HepG2 (cell line): ENCODE measurements around the gene LRP5. TPM values are rescaled to one million over a fixed set of nuclear protein-coding genes. Genes with fewer than 3 reads are reported as not detected.

Source experiments
- ATAC-seq: fragments of 200-7000 bp; cut with Tn5 transposase; 3 replicates; pipeline ENCODE4 v1.9.1; 2020; ENCODE audit warnings: mild to moderate bottlenecking, moderate library complexity
- BruUV-seq: library from RNA; stranded (reverse); fragments of 400-500 nt; replicated peaks from 2 replicates; lab custom pipeline; 2021; lab: Mats Ljungman, UMichigan
- CTCF ChIA-PET: fragments of 300-600 bp; formaldehyde crosslinking; extraction: SDS; loops from one replicate; lab custom pipeline; 2021; ENCODE audit warnings: low total read pairs, inconsistent platforms, low intra/inter-chr PET ratio; lab: Yijun Ruan, JAX
- POLR2A ChIA-PET: fragments of 350-600 bp; sonication (Branson Sonifier 250); formaldehyde crosslinking; loops from one replicate; lab custom pipeline; 2020; ENCODE audit warnings: antibody characterized with exemption, inconsistent platforms; lab: Yijun Ruan, JAX
- DNase-seq: peaks from one replicate; pipeline ENCODE4 v3.0.0-alpha.2; 2015; ENCODE audit warnings: low spot score
- FAIRE-seq: peaks from 3 replicates; lab custom pipeline; 2011; peaks lifted over from hg19 to GRCh38; lab: Jason Lieb, UNC
- H2AFZ ChIP-seq: one replicate; pipeline ENCODE4 v1.6.1; 2011; ENCODE audit warnings: low read length, inconsistent platforms
- H3K27ac ChIP-seq: fragments of 300-600 bp; 3 replicates; pipeline ENCODE4 v1.8.0; 2011; ENCODE audit warnings: mixed run types, mild to moderate bottlenecking, mixed read lengths, low read length, inconsistent platforms; ENCODE audit not compliant: insufficient read depth; ENCODE audit errors: extremely low read length
- H3K27me3 ChIP-seq, 2 experiments: fragments of 200-600 bp in 1 of 2; 2 replicates in 1 of 2; 3 replicates in 1 of 2; pipeline versions ENCODE4 v1.6.0 to v1.8.0; 2011; ENCODE audit warnings: low read length in 2 of 2, mild to moderate bottlenecking in 2 of 2, moderate library complexity in 2 of 2, inconsistent platforms in 1 of 2; ENCODE audit not compliant: insufficient read depth in 2 of 2, control insufficient read depth in 1 of 2
- H3K36me3 ChIP-seq, 2 experiments: fragments of 200-600 bp in 1 of 2; replicated peaks in 1 of 2; 2 replicates in 1 of 2; 3 replicates in 1 of 2; pipeline versions ENCODE4 v1.5.1 to v1.8.0; 2011; ENCODE audit warnings: low read length in 2 of 2, inconsistent platforms in 1 of 2; ENCODE audit not compliant: insufficient read depth in 2 of 2, control insufficient read depth in 1 of 2
- H3K4me1 ChIP-seq: 2 replicates; pipeline ENCODE4 v1.5.1; 2012; ENCODE audit warnings: low read length, inconsistent platforms; ENCODE audit not compliant: insufficient read depth
- H3K4me2 ChIP-seq: 2 replicates; pipeline ENCODE4 v1.6.0; 2011; ENCODE audit warnings: low read depth, low read length, inconsistent platforms
- H3K4me3 ChIP-seq, 3 experiments: fragments of 200-600 bp in 1 of 3; sonication (generic), shearing (Covaris generic) in 1 of 3; replicated peaks in 1 of 3; 2 replicates each; pipeline ENCODE4 v1.5.1; 2011 to 2016; ENCODE audit warnings: low read length in 3 of 3, inconsistent platforms in 2 of 3, low read depth in 2 of 3, mild to moderate bottlenecking in 2 of 3, control low read depth in 1 of 3, mixed read lengths in 1 of 3; ENCODE audit not compliant: insufficient read depth in 1 of 3
- H3K79me2 ChIP-seq: one replicate; pipeline ENCODE4 v1.6.1; 2011; ENCODE audit warnings: low read length, inconsistent platforms; ENCODE audit not compliant: insufficient read depth
- H3K9ac ChIP-seq: 2 replicates; pipeline ENCODE4 v1.6.0; 2011; ENCODE audit warnings: mild to moderate bottlenecking, low read depth, low read length, inconsistent platforms; ENCODE audit not compliant: insufficient read depth
- H3K9me3 ChIP-seq: 2 replicates; pipeline ENCODE4 v1.5.1; 2012; ENCODE audit warnings: mild to moderate bottlenecking, low read length
- H4K20me1 ChIP-seq: 2 replicates; pipeline ENCODE4 v1.6.0; 2011; ENCODE audit warnings: inconsistent platforms, mild to moderate bottlenecking, low read length, moderate library complexity; ENCODE audit not compliant: insufficient read depth
- BRD4 ChIP-seq: sonication (generic); formaldehyde crosslinking; IDR thresholded peaks from 2 replicates; pipeline ENCODE4 v1.4.0; 2020; ENCODE audit warnings: missing genetic modification reagents
- MIER2 ChIP-seq: IDR thresholded peaks from 2 replicates; pipeline ENCODE4 v1.6.1; 2016; ENCODE audit warnings: missing biosample characterization, missing genetic modification reagents
- NCOA2 ChIP-seq: sonication (generic); formaldehyde crosslinking; IDR thresholded peaks from 2 replicates; pipeline ENCODE4 v1.8.0; 2022; ENCODE audit warnings: inconsistent platforms
- RBM22 ChIP-seq: fragments of 200-400 bp; formaldehyde crosslinking; optimal IDR thresholded peaks from 2 replicates; pipeline ENCODE3; 2017; ENCODE audit warnings: mild to moderate bottlenecking, low read length, moderate library complexity
- SALL1 ChIP-seq: sonication (generic); formaldehyde crosslinking; IDR thresholded peaks from 2 replicates; pipeline ENCODE4 v1.8.0; 2022; ENCODE audit warnings: mild to moderate bottlenecking, missing genetic modification reagents
- TBX3 ChIP-seq: fragments of 450-650 bp; IDR thresholded peaks from 2 replicates; pipeline ENCODE4 v1.6.1; 2017; ENCODE audit warnings: antibody characterized with exemption, mild to moderate bottlenecking, inconsistent platforms, borderline replicate concordance
- THAP11 ChIP-seq: IDR thresholded peaks from 2 replicates; pipeline ENCODE4 v1.6.1; 2016; ENCODE audit warnings: missing biosample characterization, missing genetic modification reagents
- ZBTB1 ChIP-seq: sonication (generic); formaldehyde crosslinking; IDR thresholded peaks from 2 replicates; pipeline ENCODE4 v1.4.0; 2020; ENCODE audit warnings: missing genetic modification reagents, borderline replicate concordance
- ZNF569 ChIP-seq: sonication (generic); formaldehyde crosslinking; IDR thresholded peaks from 2 replicates; pipeline ENCODE4 v1.5.0; 2020; ENCODE audit warnings: mild to moderate bottlenecking, missing genetic modification reagents, moderate library complexity, borderline replicate concordance
- ZNF598 ChIP-seq: sonication (generic); formaldehyde crosslinking; IDR thresholded peaks from 2 replicates; pipeline ENCODE4 v1.5.1; 2020; ENCODE audit warnings: mild to moderate bottlenecking, missing genetic modification reagents, borderline replicate concordance
- ZNF776 ChIP-seq: sonication (generic); formaldehyde crosslinking; IDR thresholded peaks from 2 replicates; pipeline ENCODE4 v1.4.0; 2020; ENCODE audit warnings: mild to moderate bottlenecking, missing genetic modification reagents
- WGBS: methylation state at CpG from one replicate; pipeline ENCODE4 v1.1.6; 2017; ENCODE audit warnings: low lambda C conversion rate; 5-methylcytosine and 5-hydroxymethylcytosine counted together
- in situ Hi-C: cut with HindIII; loops from 2 replicates; pipeline ENCODE4 v1.10.0; 2017; ENCODE audit warnings: low pct_unique_long_range_greater_than_20kb; ENCODE audit not compliant: extremely low pct_ligation_motif_present
- intact Hi-C: fragments of 100-400 bp; cut with micrococcal nuclease; formaldehyde crosslinking; loops from one replicate; pipeline ENCODE4 v1.10.0; 2022; ENCODE audit not compliant: unreplicated experiment
- polyA plus RNA-seq, 8 experiments: library from polyadenylated mRNA; depleted of rRNA in 3 of 8; stranded (reverse) in 7 of 8; unstranded in 1 of 8; fragments of >200 nt; fragmentation: Illumina TruSeq in 4 of 8; extraction: Trizol in 4 of 8; gene quantifications; 2 replicates each; pipeline versions ENCODE4 v1.2.1 to v1.2.3, GENCODE V29; 2011 to 2016; ENCODE audit warnings: low read depth in 4 of 8, missing spikeins in 1 of 8, mixed read lengths in 1 of 8; ENCODE audit not compliant: insufficient read depth in 1 of 8
- total RNA-seq, 5 experiments: library from RNA; depleted of rRNA; stranded (reverse); fragments of >200 nt; fragmentation: Illumina TruSeq; extraction: Trizol; gene quantifications; 2 replicates each; pipeline ENCODE4 v1.2.3, GENCODE V29; 2016; ENCODE audit warnings: low read depth in 1 of 5
- TF ChIP-seq, protein P1 (sequence below): sonication (generic); formaldehyde crosslinking; IDR thresholded peaks from 2 replicates; pipeline ENCODE4 v1.5.0; 2020; ENCODE audit warnings: missing genetic modification reagents

Gene LRP5
- total and polyA plus RNA-seq, 2 of the 13 experiments (the other 11 are each of a cell fraction or from before 2014, with no cell fraction given) = 40.4 to 64.0 TPM

DNA sequence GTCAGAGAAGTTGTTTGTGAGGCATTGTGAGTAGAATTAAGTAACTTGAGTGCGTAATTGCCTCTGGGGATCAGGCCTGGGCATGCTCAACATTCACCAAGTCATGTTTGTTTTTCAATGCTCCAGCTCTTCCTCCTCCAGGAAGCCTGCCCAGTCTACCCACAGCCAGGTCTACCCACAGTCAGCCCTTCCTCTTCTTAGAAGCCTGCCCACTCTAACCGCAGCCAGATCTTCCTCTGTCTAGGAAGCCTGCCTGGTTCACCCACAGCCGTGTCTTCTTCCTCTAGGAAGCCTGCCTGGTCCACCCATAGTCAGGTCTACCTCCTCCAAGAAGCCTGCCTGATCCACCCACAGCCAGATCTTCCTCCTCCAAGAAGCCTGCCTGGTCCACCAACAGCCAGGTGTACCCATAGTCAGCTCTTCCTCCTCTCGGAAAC, 25.0 kb downstream of the LRP5 start:
- POLR2A ChIA-PET = interaction anchor here (1.1 to 1.2 kb wide), 2 partner anchors 9 to 39 kb away, joined by 3 read pairs; no protein-coding TSS in a partner anchor
- ATAC-seq = no peak
- H3K27ac ChIP-seq = peak overlapping the region; percentile 28

DNA sequence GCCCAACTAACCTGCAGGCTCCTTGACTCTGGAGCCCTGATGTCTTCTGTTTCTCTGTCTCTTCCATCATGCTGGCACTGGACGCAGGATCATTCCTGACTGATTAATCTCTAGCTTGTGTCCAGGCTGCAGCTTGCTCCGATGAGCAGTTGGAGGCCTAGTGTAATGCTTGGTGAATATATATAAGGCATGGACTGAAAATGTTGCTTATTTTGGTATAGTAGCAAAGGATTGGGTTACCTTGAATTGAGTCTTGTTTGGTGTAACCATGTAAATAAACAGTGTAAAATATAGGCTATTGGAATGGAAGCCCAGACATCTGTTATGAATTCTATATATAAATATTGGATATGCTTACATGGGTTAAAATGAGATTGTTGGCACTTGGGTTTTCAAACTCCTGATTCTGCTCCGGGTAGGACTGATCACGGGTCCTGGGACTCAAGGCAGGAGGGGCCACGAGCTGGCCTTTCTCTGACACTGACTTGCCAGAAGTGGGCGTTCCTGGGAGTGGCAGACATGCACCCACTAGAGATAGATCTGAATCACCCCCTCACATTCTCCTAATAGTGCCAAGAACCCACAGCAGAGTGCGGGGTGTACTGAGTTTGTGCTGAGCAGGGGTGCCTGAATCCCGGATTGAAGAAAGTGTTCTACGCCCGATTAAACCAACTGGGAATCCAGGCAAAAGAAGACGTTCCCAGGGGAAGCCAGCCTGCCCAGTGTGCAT, 25.8 kb downstream of the LRP5 start:
- ChIA-PET CTCF (no interaction called here), POLR2A (interaction anchor here (0.6 kb wide), 1 partner anchor 8 kb away, joined by 3 read pairs; no protein-coding TSS in a partner anchor)
- H4K20me1 ChIP-seq = peaks cover 59% of the 10 kb centered on the region
- peaks cover 8 to 19% of the 10 kb centered on the region in 2 experiments; a peak in 4 of 5 replicates for H3K36me3 ChIP-seq
- in situ Hi-C loops = no loop called here
- peak overlapping the region; percentile 42 for H3K27ac ChIP-seq
- no peak overlapping the region for H3K9ac ChIP-seq
- FAIRE-seq (no peak), ATAC-seq (no peak), DNase-seq (no peak)
- intact Hi-C loops = no loop called here
- no peaks in the 10 kb centered on the region for H3K27me3 ChIP-seq
- peaks cover 97% of the 10 kb centered on the region for H3K79me2 ChIP-seq
- H3K4me1 ChIP-seq = peaks cover 97% of the 10 kb centered on the region
- H3K4me3 ChIP-seq = no peak overlapping the region
- no peaks in the 10 kb centered on the region for H3K9me3 ChIP-seq
- H3K4me2 ChIP-seq = no peak overlapping the region
- BruUV-seq = no TSS peak
- H2AFZ ChIP-seq = no peak overlapping the region
- no peak for TF ChIP-seq NCOA2 (CRISPR knock-in tag)
- TF ChIP-seq RBM22 = peak; percentile 29
- 91% methylated on average over 11 of the region's 11 CpGs for WGBS

More for the DNA sequence above, 25.0 kb downstream of the LRP5 start:
- DNase-seq = no peak
- intact Hi-C loops = no loop called here
- no peak overlapping the region for H3K4me3 ChIP-seq
- H3K9me3 ChIP-seq = no peaks in the 10 kb centered on the region
- no peak overlapping the region for H3K9ac ChIP-seq
- H3K36me3 ChIP-seq = peaks cover 8 to 27% of the 10 kb centered on the region in 2 experiments; a peak in 4 of 5 replicates
- WGBS = 91% methylated on average over 4 of the region's 4 CpGs
- no peak for FAIRE-seq
- TF ChIP-seq BRD4 (CRISPR knock-in tag) (no peak), SALL1 (CRISPR knock-in tag) (no peak), ZNF776 (no peak), ZNF598 (CRISPR knock-in tag) (no peak), MIER2 (no peak), ZBTB1 (CRISPR knock-in tag) (no peak), ZNF569 (CRISPR knock-in tag) (no peak), THAP11 (CRISPR knock-in tag) (no peak), TBX3 (no peak)
- TF ChIP-seq, protein P1, sequence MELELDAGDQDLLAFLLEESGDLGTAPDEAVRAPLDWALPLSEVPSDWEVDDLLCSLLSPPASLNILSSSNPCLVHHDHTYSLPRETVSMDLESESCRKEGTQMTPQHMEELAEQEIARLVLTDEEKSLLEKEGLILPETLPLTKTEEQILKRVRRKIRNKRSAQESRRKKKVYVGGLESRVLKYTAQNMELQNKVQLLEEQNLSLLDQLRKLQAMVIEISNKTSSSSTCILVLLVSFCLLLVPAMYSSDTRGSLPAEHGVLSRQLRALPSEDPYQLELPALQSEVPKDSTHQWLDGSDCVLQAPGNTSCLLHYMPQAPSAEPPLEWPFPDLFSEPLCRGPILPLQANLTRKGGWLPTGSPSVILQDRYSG (CRISPR knock-in tag) = no peak
- TF ChIP-seq, all 625 proteins: peak for 0
- CTCF ChIA-PET = no interaction called here
- Histone ChIP-seq H2AFZ (no peak overlapping the region), H3K4me1 (peaks cover 97% of the 10 kb centered on the region), H3K4me2 (no peak overlapping the region), H3K27me3 (no peaks in the 10 kb centered on the region), H3K79me2 (peaks cover 97% of the 10 kb centered on the region), H4K20me1 (peaks cover 55% of the 10 kb centered on the region)
- in situ Hi-C loops = no loop called here
- no TSS peak for BruUV-seq
